ENCODE data around the gene SSBP3.
"Not testable (repeated sequence)": the region's sequence is repeated elsewhere in the genome, so short reads cannot be mapped to it uniquely, and the experiment has no call there.

Gene SSBP3

DNA sequence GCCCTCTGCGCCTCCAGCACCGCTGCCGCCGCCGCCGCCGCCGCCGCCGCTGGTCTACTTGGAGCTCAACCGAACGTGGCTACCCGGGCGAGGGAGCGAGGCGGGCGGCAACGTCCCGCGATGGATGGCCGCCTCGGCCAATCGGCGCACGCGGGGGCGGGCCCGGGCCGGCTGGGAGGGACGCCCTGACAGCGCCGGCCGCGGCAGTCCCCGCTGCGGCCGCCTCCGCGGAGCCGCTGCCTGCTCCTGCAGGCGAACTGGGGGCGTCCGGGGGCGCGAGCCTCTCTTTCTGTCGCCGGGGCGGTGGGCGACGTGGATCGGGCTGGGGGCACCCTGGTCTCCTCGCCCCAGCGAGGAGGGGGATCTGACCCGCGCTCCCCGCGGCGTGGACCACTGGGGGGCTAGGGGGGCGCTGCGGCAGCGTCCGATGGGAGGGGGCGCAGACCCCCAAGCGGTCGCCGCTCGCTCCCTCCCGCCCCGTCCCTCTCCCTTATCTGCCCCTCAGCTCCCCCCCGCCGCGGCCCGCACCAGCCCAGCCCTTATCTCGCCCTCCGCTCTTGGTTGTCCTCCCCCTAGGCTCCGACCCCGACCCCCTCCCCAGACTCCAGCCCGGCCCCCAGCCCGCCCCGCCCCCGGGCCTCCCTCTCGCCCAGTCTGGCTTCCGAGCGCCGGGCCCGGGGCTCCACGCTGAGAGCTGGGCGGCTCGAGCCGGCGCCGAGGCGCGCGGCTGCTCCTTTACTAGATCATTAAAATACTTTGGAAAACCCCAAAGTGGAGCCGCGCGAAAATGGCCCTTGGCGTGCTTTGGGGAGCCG is at the start of gene SSBP3:
Gene SSBP3 (minus strand): TSS at position 56 of the 815 bp plus-strand sequence.
- peak; percentile 94 for DNase-seq (ENCODE audit: low read depth)

DNA sequence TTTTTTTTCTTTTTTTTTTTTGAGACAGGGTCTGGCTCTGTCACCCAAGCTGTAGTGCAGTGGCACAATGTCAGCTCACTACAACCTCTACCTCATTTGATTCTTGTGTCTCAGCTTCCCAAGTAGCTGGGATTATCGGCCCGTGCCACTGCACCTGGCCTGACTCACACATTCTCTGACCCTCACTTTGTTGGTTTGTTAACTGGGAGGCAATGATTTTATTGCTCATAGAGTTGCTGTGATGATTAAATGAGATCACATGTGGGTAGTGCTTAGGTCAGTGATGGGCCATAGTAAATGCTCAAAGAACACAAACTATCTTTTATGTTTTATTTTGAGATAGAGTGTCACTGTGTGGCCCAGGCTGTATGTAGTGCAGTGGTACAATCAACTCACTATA is 47.3 kb upstream of the SSBP3 start:
- no peak for DNase-seq (ENCODE audit: low read depth)

DNA sequence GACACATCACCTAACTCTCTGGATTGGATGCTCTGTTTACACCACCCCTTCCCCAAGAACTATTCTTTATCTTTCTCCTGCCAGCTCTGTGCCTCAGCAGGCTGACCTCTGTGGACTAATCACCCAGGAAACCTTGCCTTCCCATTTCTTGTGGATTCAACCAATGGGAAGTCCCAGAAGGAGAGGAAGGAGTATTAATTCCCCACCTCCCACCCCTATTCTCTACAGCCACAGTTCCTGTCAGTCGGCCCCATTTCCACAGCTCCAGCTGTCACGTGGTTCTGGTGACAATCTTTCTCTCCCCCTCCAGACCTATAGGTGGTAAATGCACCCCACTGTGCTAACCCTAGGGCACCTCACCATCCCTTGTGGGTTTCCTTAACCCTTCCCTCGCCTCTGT is 46.8 kb upstream of the SSBP3 start:
- no peak for DNase-seq (ENCODE audit: low read depth)

DNA sequence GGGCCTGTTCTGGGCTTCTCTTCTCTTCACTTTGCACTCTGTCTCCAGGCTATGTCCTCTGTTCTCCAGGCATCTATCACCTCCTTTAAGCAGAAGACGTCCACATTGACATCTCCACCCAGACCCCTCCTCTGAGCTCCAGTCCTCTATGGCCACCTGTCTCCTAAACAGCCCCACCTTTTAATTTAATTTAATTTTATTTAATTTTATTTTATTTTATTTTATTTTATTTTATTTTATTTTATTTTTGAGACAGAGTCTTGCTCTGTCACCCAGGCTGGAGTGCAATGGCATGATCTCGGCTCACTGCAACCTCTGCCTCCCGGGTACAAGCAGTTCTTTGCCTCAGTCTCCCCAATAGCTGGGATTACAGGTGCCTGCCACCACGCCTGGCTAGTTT is 43.2 kb upstream of the SSBP3 start:
- not testable (repeated sequence) for DNase-seq (ENCODE audit: low read depth)

- not testable (repeated sequence) for DNase-seq (ENCODE audit: low read depth)
Observed at GRCh38 chr1:54448801-54449200, 42.6 kb upstream of the SSBP3 start.

DNA sequence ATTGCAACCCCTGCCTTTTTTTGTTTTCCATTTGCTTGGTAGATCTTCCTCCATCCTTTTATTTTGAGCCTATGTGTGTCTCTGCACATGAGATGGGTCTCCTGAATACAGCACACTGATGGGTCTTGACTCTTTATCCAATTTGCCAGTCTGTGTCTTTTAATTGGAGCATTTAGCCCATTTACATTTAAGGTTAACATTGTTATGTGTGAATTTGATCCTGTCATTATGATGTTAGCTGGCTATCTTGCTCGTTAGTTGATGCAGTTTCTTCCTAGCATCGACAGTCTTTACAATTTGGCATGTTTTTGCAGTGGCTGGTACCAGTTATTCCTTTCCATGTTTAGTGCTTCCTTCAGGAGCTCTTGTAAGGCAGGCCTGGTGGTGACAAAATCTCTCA is 40.9 kb upstream of the SSBP3 start:
- not testable (repeated sequence) for DNase-seq (ENCODE audit: low read depth)

GRCh38 chr1:54442185-54442584 is 36.0 kb upstream of the SSBP3 start:
- DNase-seq (ENCODE audit: low read depth): no peak

DNA sequence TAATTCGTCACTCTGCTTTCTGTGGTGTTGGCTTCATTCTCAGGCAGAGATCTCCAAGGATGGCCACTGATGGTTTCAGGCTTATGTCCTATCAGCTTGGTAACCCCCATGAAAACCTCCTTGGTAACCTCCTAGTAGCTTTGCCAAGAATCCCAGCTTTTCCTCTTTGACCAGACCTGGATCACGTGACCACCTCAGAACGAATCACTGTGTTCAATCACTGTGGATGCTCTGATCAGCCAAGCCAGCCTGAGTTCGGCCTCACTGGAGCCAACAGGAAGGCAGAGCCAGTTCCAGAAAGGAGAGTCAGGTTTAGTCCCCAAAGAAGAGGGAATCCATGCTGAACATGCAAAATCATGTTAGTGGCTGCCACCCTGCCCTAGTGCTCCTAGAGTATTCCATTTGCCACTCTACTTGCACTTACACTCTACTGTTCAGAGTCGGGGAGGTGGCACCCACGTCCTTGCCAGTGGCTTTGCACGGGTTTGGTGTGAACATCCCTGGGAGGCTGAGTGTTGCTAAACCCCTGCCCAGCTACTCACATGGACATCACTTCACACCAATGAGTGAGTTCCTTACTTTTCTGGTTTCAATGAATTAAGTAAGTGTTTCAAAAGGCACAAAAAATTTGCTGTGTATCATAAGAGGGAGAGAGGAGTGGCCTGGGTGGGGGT is 33.5 kb upstream of the SSBP3 start:
- no peak for DNase-seq (ENCODE audit: low read depth)

DNA sequence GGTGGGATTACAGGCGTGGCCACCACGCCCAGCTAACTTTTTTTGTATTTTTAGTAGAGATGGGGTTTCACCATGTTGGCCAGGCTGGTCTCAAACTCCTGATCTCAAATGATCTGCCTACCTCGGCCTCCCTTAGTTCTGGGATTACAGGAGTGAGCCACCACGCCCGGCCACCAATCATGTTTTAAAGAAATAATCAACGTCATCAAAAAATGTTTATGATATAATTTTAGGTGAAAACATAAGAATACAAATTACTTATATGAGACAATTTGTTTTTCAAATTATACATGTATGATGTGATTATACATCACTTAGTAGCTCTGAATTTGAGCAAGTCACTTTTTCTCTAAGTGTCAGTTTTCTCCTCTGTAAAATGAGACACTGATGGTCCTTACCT is 31.6 kb upstream of the SSBP3 start:
- DNase-seq (ENCODE audit: low read depth): no peak

GRCh38 chr1:54436826-54437225 is 30.6 kb upstream of the SSBP3 start:
- no peak for DNase-seq (ENCODE audit: low read depth)

GRCh38 chr1:54429838-54430237 is 23.6 kb upstream of the SSBP3 start:
- DNase-seq (ENCODE audit: low read depth): no peak

- DNase-seq (ENCODE audit: low read depth): no peak
Observed at GRCh38 chr1:54428837-54429518, 22.8 kb upstream of the SSBP3 start.

GRCh38 chr1:54425152-54425584 is 19.0 kb upstream of the SSBP3 start:
- DNase-seq (ENCODE audit: low read depth): no peak

- DNase-seq (ENCODE audit: low read depth): no peak
Observed at GRCh38 chr1:54424398-54424797, 18.2 kb upstream of the SSBP3 start.

GRCh38 chr1:54421101-54421504 is 14.9 kb upstream of the SSBP3 start:
- no peak for DNase-seq (ENCODE audit: low read depth)

DNA sequence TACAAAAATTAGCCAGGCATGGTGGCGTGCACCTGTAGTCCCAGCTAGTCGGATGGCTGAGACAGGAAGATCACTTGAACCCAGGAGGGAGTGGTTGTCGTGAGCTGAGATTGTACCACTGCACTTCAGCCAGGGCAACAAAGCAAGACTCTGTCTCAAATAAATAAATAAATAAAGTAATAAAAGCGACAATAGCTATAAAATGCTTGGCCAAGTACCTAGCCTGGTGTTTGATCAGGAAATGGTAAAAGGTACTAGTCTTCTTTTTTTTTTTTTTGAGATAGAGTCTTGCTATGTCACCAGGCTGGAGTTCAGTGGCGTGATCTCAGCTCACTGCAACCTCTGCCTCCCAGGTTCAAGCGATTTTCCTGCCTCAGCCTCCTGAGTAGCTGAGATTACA is 12.4 kb upstream of the SSBP3 start:
- not testable (repeated sequence) for DNase-seq (ENCODE audit: low read depth)

DNA sequence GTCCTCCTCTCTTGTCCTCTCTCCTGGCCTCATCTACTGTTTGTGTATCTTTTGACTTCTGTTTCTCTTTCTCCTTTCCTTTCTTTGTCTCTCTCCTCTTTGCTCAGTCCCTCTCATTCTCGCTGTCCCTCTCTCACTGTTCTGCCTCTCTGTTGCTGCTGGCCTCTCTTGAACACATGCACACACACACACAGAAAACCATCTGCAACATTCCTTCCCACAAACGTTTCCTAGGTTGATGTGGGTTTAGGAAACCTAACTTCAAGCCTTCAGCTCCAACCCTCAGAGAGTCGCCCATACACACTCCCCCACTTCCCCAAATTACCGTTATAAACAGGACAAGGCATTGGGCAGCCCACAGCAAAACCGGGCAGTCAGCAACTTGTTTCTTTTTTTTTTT is 10.9 kb upstream of the SSBP3 start:
- no peak for DNase-seq (ENCODE audit: low read depth)

- DNase-seq (ENCODE audit: low read depth): no peak
Observed at GRCh38 chr1:54416435-54416834, 10.2 kb upstream of the SSBP3 start.

- no peak for DNase-seq (ENCODE audit: low read depth)
Observed at GRCh38 chr1:54415991-54416390, 9.8 kb upstream of the SSBP3 start.

DNA sequence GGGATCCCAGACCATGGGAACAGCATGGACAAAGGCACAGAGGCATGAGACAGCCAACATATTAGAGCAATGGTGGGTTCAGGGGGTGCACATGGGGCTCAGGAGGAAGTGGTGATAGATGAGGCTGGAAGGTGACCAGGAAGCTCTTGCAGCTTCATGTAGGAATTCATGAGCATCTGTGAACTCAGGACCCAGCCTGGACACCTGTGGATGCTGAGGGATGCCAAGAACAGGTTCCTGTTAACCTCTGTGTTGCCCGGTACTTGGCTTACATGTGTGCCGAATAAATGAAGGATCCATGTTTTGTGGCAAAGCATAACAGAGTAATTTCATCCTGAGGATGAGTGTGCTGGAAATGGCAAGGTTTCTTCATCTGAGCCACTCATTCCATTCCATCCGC is 9.3 kb upstream of the SSBP3 start:
- DNase-seq (ENCODE audit: low read depth): no peak

DNA sequence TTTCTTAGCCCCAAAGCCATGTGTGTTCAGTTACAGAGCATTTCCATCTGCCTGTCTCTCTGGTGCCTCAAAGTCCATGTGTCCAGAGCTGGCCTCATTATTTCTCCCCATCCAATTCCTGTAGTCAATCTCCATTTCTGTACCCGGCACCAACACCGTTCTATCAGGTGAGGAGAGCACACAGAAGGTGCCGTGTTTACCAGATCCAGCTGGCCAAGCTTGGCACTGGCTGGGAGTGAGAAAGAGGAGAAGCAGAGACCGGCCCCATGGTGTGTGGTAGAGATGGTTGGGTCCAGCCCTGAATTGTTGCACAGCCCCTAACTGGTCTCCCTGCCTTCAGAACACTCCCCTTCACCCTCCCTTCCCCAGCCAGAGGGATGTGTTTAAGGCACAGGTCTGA is 7.5 kb upstream of the SSBP3 start:
- no peak for DNase-seq (ENCODE audit: low read depth)

- peak; percentile 13 for DNase-seq (ENCODE audit: low read depth)
Observed at GRCh38 chr1:54413295-54413694, 7.1 kb upstream of the SSBP3 start.

- DNase-seq (ENCODE audit: low read depth): no peak
Observed at GRCh38 chr1:54410359-54410758, 4.2 kb upstream of the SSBP3 start.

All from activated T-cell treated with anti-CD3 and anti-CD28 coated beads for 48 hours (primary cell).